Measurements from ENCODE around the gene PDZRN3. TPM values are rescaled to one million over a fixed set of nuclear protein-coding genes. Genes with fewer than 3 reads are reported as not detected.

The PDZRN3 gene
- total RNA-seq, 1 experiment from 2014 or later, result 0.17 TPM

- Histone ChIP-seq H3K79me2 (ENCODE audit: insufficient read depth, low read length) (no peaks in the 10 kb centered on the region), H3K27ac (ENCODE audit: low read depth, low read length) (no peak overlapping the region), H2AFZ (ENCODE audit: low read depth, low read length, poor library complexity, severe bottlenecking) (no peak overlapping the region), H3K9me3 (ENCODE audit: control insufficient read depth in 1 of 2, insufficient read depth in 1 of 2, low read depth in 1 of 2, low read length in 2 of 2) (no peaks in the 10 kb centered on the region; a peak in 1 of 4 replicates), H3K9me2 (ENCODE audit: insufficient read depth) (no peaks in the 10 kb centered on the region), H3K9ac (ENCODE audit: low read length) (no peak overlapping the region), H3K4me1 (ENCODE audit: control insufficient read depth in 1 of 2, insufficient read depth in 2 of 2, low read length in 2 of 2) (no peaks in the 10 kb centered on the region), H3K4me3 (replicated peaks in 1 of 2; ENCODE audit: low read depth in 1 of 2, low read length in 2 of 2) (no peak overlapping the region), H3K27me3 (ENCODE audit: insufficient read depth, low read length) (no peaks in the 10 kb centered on the region), H4K20me1 (ENCODE audit: insufficient read depth) (no peaks in the 10 kb centered on the region), H3K36me3 (ENCODE audit: control insufficient read depth in 1 of 2, insufficient read depth in 2 of 2, low read length in 2 of 2) (no peaks in the 10 kb centered on the region), H3K4me2 (ENCODE audit: low read length) (no peak overlapping the region)
- ChIA-PET POLR2A (no interaction called here), CTCF (no interaction called here), RAD21 (ENCODE audit: low non-redundant PET in 1 of 2, low total read pairs in 2 of 2, uncharacterized antibody in 2 of 2, unreplicated experiment in 2 of 2) (no interaction called here)
- TF ChIP-seq MAX (IDR thresholded peaks at IDR 0.05) (no peak), EZH2 (IDR thresholded peaks at IDR 0.05) (no peak), CEBPB (IDR thresholded peaks at IDR 0.05; ENCODE audit: low read depth) (no peak), RAD21 (IDR thresholded peaks at IDR 0.05; ENCODE audit: low read depth) (no peak), ELF1 (IDR thresholded peaks at IDR 0.05; ENCODE audit: borderline replicate concordance, low read depth) (no peak)
- no TSS peak for BruUV-seq (replicated peaks)
- intact Hi-C loops (cut with micrococcal nuclease), result no loop called here
- no peak for ATAC-seq
- DNase-seq (ENCODE audit: low read depth, low spot score), result no peak
These were observed 21.0 kb downstream of the PDZRN3 start for GRCh38 chr3:73603762-73604171.

GRCh38 chr3:73602170-73602569 is 22.6 kb downstream of the PDZRN3 start:
- no TSS peak for BruUV-seq (replicated peaks)
- ChIA-PET CTCF (no interaction called here), RAD21 (ENCODE audit: low non-redundant PET in 1 of 2, low total read pairs in 2 of 2, uncharacterized antibody in 2 of 2, unreplicated experiment in 2 of 2) (no interaction called here), POLR2A (no interaction called here)
- no peaks in the 10 kb centered on the region for H3K4me1 ChIP-seq (ENCODE audit: control insufficient read depth in 1 of 2, insufficient read depth in 2 of 2, low read length in 2 of 2)
- no peaks in the 10 kb centered on the region for H4K20me1 ChIP-seq (ENCODE audit: insufficient read depth)
- no peak for TF ChIP-seq TCF7L2 (IDR thresholded peaks at IDR 0.05; ENCODE audit: borderline replicate concordance, extremely low read depth, insufficient read depth, insufficient read length)
- TF ChIP-seq YY1 (IDR thresholded peaks at IDR 0.05; ENCODE audit: extremely low read depth, insufficient replicate concordance, low read depth, low read length), result no peak
- no peak for TF ChIP-seq ZNF274 (IDR thresholded peaks at IDR 0.05; ENCODE audit: low read depth, low read length)
- no peak for TF ChIP-seq ZFX (IDR thresholded peaks at IDR 0.05)
- TF ChIP-seq RAD21 (IDR thresholded peaks at IDR 0.05; ENCODE audit: low read depth), result no peak
- TF ChIP-seq REST (IDR thresholded peaks at IDR 0.05; ENCODE audit: low read depth), result no peak
- TF ChIP-seq ATF3 (IDR thresholded peaks at IDR 0.05), result no peak
- TF ChIP-seq ELF1 (IDR thresholded peaks at IDR 0.05; ENCODE audit: borderline replicate concordance, low read depth), result no peak
- no peak for TF ChIP-seq POLR2A (IDR thresholded peaks at IDR 0.05; ENCODE audit: borderline replicate concordance, extremely low read depth, insufficient read depth, insufficient read length)
- TF ChIP-seq FOSL1 (IDR thresholded peaks at IDR 0.05; ENCODE audit: low read depth), result no peak
- TF ChIP-seq CTCF (IDR thresholded peaks at IDR 0.05 in 2 of 3, conservative IDR thresholded peaks at IDR 0.05 in 1 of 3; ENCODE audit: borderline replicate concordance in 1 of 3, insufficient read depth in 1 of 3, low read depth in 2 of 3, low read length in 2 of 3), result no peak
- no peak for TF ChIP-seq CBX3 (IDR thresholded peaks at IDR 0.05; ENCODE audit: low read depth)
- TF ChIP-seq MAX (IDR thresholded peaks at IDR 0.05), result no peak
- no peak overlapping the region for H2AFZ ChIP-seq (ENCODE audit: low read depth, low read length, poor library complexity, severe bottlenecking)
- no peaks in the 10 kb centered on the region for H3K27me3 ChIP-seq (ENCODE audit: insufficient read depth, low read length)
- intact Hi-C loops (cut with micrococcal nuclease), result no loop called here
- H3K9ac ChIP-seq (ENCODE audit: low read length), result no peak overlapping the region
- no peak overlapping the region for H3K4me2 ChIP-seq (ENCODE audit: low read length)
- H3K36me3 ChIP-seq (ENCODE audit: control insufficient read depth in 1 of 2, insufficient read depth in 2 of 2, low read length in 2 of 2), result no peaks in the 10 kb centered on the region
- no peaks in the 10 kb centered on the region for H3K9me2 ChIP-seq (ENCODE audit: insufficient read depth)
- no peaks in the 10 kb centered on the region; a peak in 1 of 4 replicates for H3K9me3 ChIP-seq (ENCODE audit: control insufficient read depth in 1 of 2, insufficient read depth in 1 of 2, low read depth in 1 of 2, low read length in 2 of 2)
- H3K27ac ChIP-seq (ENCODE audit: low read depth, low read length), result no peak overlapping the region
- no peaks in the 10 kb centered on the region for H3K79me2 ChIP-seq (ENCODE audit: insufficient read depth, low read length)
- ATAC-seq (no peak), DNase-seq (ENCODE audit: low read depth, low spot score) (no peak)
- no peak overlapping the region for H3K4me3 ChIP-seq (replicated peaks in 1 of 2; ENCODE audit: low read depth in 1 of 2, low read length in 2 of 2)

All from HCT116 (cell line).